ENCODE data around the gene NUP155.

The NUP155 gene

GRCh38 chr5:37326536-37326935 lies 44.4 kb downstream of the NUP155 start:
- ATAC-seq (ENCODE audit: insufficient read depth, low read depth), result no peak
- Histone ChIP-seq H3K4me2 (ENCODE audit: insufficient read depth, low read length) (no peak overlapping the region), H3K4me1 (ENCODE audit: insufficient read depth, low read length) (no peaks in the 10 kb centered on the region), H3K9me3 (ENCODE audit: insufficient read depth, low read length, severe bottlenecking) (no peaks in the 10 kb centered on the region), H3K79me2 (ENCODE audit: insufficient read depth, low read length) (peaks cover 2% of the 10 kb centered on the region; the same call in 1 of the 2 replicates), H3K36me3 (ENCODE audit: insufficient read depth, low read length) (peaks cover 92% of the 10 kb centered on the region), H4K20me1 (ENCODE audit: insufficient read depth, low read length) (no peaks in the 10 kb centered on the region), H3K27ac (ENCODE audit: low read length) (no peak overlapping the region), H3K27me3 (ENCODE audit: insufficient read depth, low read length, poor library complexity) (no peaks in the 10 kb centered on the region), H3K4me3 (ENCODE audit: low read depth in 1 of 2, low read length in 2 of 2) (no peak overlapping the region), H2AFZ (ENCODE audit: low read depth, low read length) (no peak overlapping the region), H3K9ac (ENCODE audit: low read depth, low read length) (no peak overlapping the region)
- no peak for DNase-seq
- TF ChIP-seq CTCF (IDR thresholded peaks at IDR 0.05; ENCODE audit: borderline replicate concordance, extremely low read depth, low read length, poor library complexity, severe bottlenecking), result no peak
- TF ChIP-seq EZH2 (IDR thresholded peaks at IDR 0.05; ENCODE audit: borderline replicate concordance, low read depth, low read length, severe bottlenecking), result no peak

GRCh38 chr5:37323607-37324006 lies 47.3 kb downstream of the NUP155 start:
- H4K20me1 ChIP-seq (ENCODE audit: insufficient read depth, low read length), result no peaks in the 10 kb centered on the region
- no peak overlapping the region for H3K27ac ChIP-seq (ENCODE audit: low read length)
- H3K27me3 ChIP-seq (ENCODE audit: insufficient read depth, low read length, poor library complexity), result no peaks in the 10 kb centered on the region
- no peak overlapping the region for H3K4me3 ChIP-seq (ENCODE audit: low read depth in 1 of 2, low read length in 2 of 2)
- H3K4me2 ChIP-seq (ENCODE audit: insufficient read depth, low read length), result no peak overlapping the region
- peaks cover 2% of the 10 kb centered on the region; the same call in 1 of the 2 replicates for H3K79me2 ChIP-seq (ENCODE audit: insufficient read depth, low read length)
- no peak overlapping the region for H3K9ac ChIP-seq (ENCODE audit: low read depth, low read length)
- no peaks in the 10 kb centered on the region for H3K4me1 ChIP-seq (ENCODE audit: insufficient read depth, low read length)
- no peaks in the 10 kb centered on the region for H3K9me3 ChIP-seq (ENCODE audit: insufficient read depth, low read length, severe bottlenecking)
- TF ChIP-seq EZH2 (IDR thresholded peaks at IDR 0.05; ENCODE audit: borderline replicate concordance, low read depth, low read length, severe bottlenecking) (no peak), CTCF (IDR thresholded peaks at IDR 0.05; ENCODE audit: borderline replicate concordance, extremely low read depth, low read length, poor library complexity, severe bottlenecking) (no peak)
- ATAC-seq (ENCODE audit: insufficient read depth, low read depth), result no peak
- DNase-seq, result no peak
- no peak overlapping the region for H2AFZ ChIP-seq (ENCODE audit: low read depth, low read length)
- peaks cover 92% of the 10 kb centered on the region for H3K36me3 ChIP-seq (ENCODE audit: insufficient read depth, low read length)

GRCh38 chr5:37319037-37319782 lies 51.7 kb downstream of the NUP155 start:
- no peaks in the 10 kb centered on the region for H3K4me1 ChIP-seq (ENCODE audit: insufficient read depth, low read length)
- H3K79me2 ChIP-seq (ENCODE audit: insufficient read depth, low read length), result peaks cover 2% of the 10 kb centered on the region; the same call in 1 of the 2 replicates
- H3K27me3 ChIP-seq (ENCODE audit: insufficient read depth, low read length, poor library complexity), result no peaks in the 10 kb centered on the region
- ATAC-seq (ENCODE audit: insufficient read depth, low read depth) (no peak), DNase-seq (no peak)
- H4K20me1 ChIP-seq (ENCODE audit: insufficient read depth, low read length), result no peaks in the 10 kb centered on the region
- no peaks in the 10 kb centered on the region for H3K9me3 ChIP-seq (ENCODE audit: insufficient read depth, low read length, severe bottlenecking)
- H2AFZ ChIP-seq (ENCODE audit: low read depth, low read length), result no peak overlapping the region
- no peak overlapping the region for H3K9ac ChIP-seq (ENCODE audit: low read depth, low read length)
- H3K36me3 ChIP-seq (ENCODE audit: insufficient read depth, low read length), result peaks cover 88% of the 10 kb centered on the region
- no peak for TF ChIP-seq CTCF (IDR thresholded peaks at IDR 0.05; ENCODE audit: borderline replicate concordance, extremely low read depth, low read length, poor library complexity, severe bottlenecking)
- no peak for TF ChIP-seq EZH2 (IDR thresholded peaks at IDR 0.05; ENCODE audit: borderline replicate concordance, low read depth, low read length, severe bottlenecking)
- no peak overlapping the region for H3K27ac ChIP-seq (ENCODE audit: low read length)
- no peak overlapping the region for H3K4me2 ChIP-seq (ENCODE audit: insufficient read depth, low read length)
- H3K4me3 ChIP-seq (ENCODE audit: low read depth in 1 of 2, low read length in 2 of 2), result no peak overlapping the region
